Activated naive CD8-positive, alpha-beta T cell treated with anti-CD3 and anti-CD28 coated beads, Interleukin-2, amount 50 U/mL, for 24 hours (primary cell): ENCODE results near the gene FXYD6.

Experiments used
- ATAC-seq: fragments of 150-1000 bp; cut with Tn5 transposase; one replicate; pipeline ENCODE4 v1.10.0; 2021
- DNase-seq: peaks from one replicate; pipeline ENCODE4 v3.0.0; 2021
- H3K27ac Mint-ChIP-seq: one replicate; pipeline ENCODE4 v1.8.0; 2021; ENCODE audit warnings: mild to moderate bottlenecking, mixed read lengths
- H3K27me3 Mint-ChIP-seq: one replicate; pipeline ENCODE4 v1.8.0; 2021; ENCODE audit warnings: mixed read lengths
- H3K36me3 Mint-ChIP-seq: one replicate; pipeline ENCODE4 v1.8.0; 2021; ENCODE audit warnings: low read depth, mixed read lengths
- H3K4me1 Mint-ChIP-seq: one replicate; pipeline ENCODE4 v1.8.0; 2021; ENCODE audit warnings: mixed read lengths
- H3K4me3 Mint-ChIP-seq: one replicate; pipeline ENCODE4 v1.8.0; 2021; ENCODE audit warnings: mild to moderate bottlenecking, moderate library complexity, mixed read lengths
- H3K9me3 Mint-ChIP-seq: one replicate; pipeline ENCODE4 v1.8.0; 2021; ENCODE audit warnings: mixed read lengths

Gene FXYD6

GRCh38 chr11:117792992-117793391 is 83.5 kb downstream of the FXYD6 start:
- no peak for ATAC-seq
- Mint-ChIP-seq H3K9me3 (no peaks in the 10 kb centered on the region), H3K27me3 (peaks cover 56% of the 10 kb centered on the region), H3K27ac (no peak overlapping the region), H3K36me3 (no peaks in the 10 kb centered on the region), H3K4me3 (no peak overlapping the region), H3K4me1 (peaks cover 14% of the 10 kb centered on the region)
- no peak for DNase-seq

- Mint-ChIP-seq H3K36me3 (no peaks in the 10 kb centered on the region), H3K27me3 (peaks cover 55% of the 10 kb centered on the region), H3K4me3 (no peak overlapping the region), H3K9me3 (no peaks in the 10 kb centered on the region), H3K27ac (no peak overlapping the region), H3K4me1 (peaks cover 11% of the 10 kb centered on the region)
- DNase-seq (no peak), ATAC-seq (no peak)
These were observed 84.2 kb downstream of the FXYD6 start for GRCh38 chr11:117792241-117792640.

- no peak for ATAC-seq
These were observed 86.2 kb downstream of the FXYD6 start for GRCh38 chr11:117790279-117790678.

GRCh38 chr11:117789241-117789640 is 87.2 kb downstream of the FXYD6 start:
- no peak for DNase-seq
- H3K27me3 Mint-ChIP-seq = peaks cover 44% of the 10 kb centered on the region
- no peaks in the 10 kb centered on the region for H3K36me3 Mint-ChIP-seq
- H3K4me1 Mint-ChIP-seq = no peaks in the 10 kb centered on the region
- H3K4me3 Mint-ChIP-seq = no peak overlapping the region
- ATAC-seq = no peak
- no peak overlapping the region for H3K27ac Mint-ChIP-seq
- H3K9me3 Mint-ChIP-seq = no peaks in the 10 kb centered on the region

More at GRCh38 chr11:117790279-117790678, 86.2 kb downstream of the FXYD6 start:
- no peak for DNase-seq
- H3K4me1 Mint-ChIP-seq = peaks cover 3% of the 10 kb centered on the region
- H3K4me3 Mint-ChIP-seq = no peak overlapping the region
- no peak overlapping the region for H3K27ac Mint-ChIP-seq
- no peaks in the 10 kb centered on the region for H3K36me3 Mint-ChIP-seq
- no peaks in the 10 kb centered on the region for H3K9me3 Mint-ChIP-seq
- H3K27me3 Mint-ChIP-seq = peaks cover 49% of the 10 kb centered on the region
